HK-2 (cell line): ENCODE measurements around the gene CKB.
"Not testable (repeated sequence)": the region's sequence is repeated elsewhere in the genome, so short reads cannot be mapped to it uniquely, and the experiment has no call there.

Experiments used
- DNase-seq: peaks from one replicate; pipeline ENCODE4 v3.0.0-alpha.2; 2018; ENCODE audit not compliant: unreplicated experiment

CKB gene

GRCh38 chr14:103512180-103512579 lies 10.4 kb downstream of the CKB start:
- DNase-seq: not testable (repeated sequence)

- no peak for DNase-seq
These were observed 11.6 kb downstream of the CKB start for GRCh38 chr14:103510724-103511693.

GRCh38 chr14:103509864-103510723 lies 12.5 kb downstream of the CKB start:
- no peak for DNase-seq

GRCh38 chr14:103508521-103509329 lies 13.9 kb downstream of the CKB start:
- no peak for DNase-seq

- DNase-seq: no peak
These were observed 14.9 kb downstream of the CKB start for GRCh38 chr14:103507751-103508150.

- DNase-seq: no peak
These were observed 17.6 kb downstream of the CKB start for GRCh38 chr14:103504991-103505565.

- no peak for DNase-seq
These were observed 19.3 kb downstream of the CKB start for GRCh38 chr14:103503296-103503695.

GRCh38 chr14:103502877-103503276 lies 19.8 kb downstream of the CKB start:
- DNase-seq: no peak

- DNase-seq: no peak
These were observed 20.5 kb downstream of the CKB start for GRCh38 chr14:103501921-103502669.

GRCh38 chr14:103501041-103501870 lies 21.4 kb downstream of the CKB start:
- DNase-seq: no peak

- peak; percentile 71 for DNase-seq
These were observed 22.3 kb downstream of the CKB start for GRCh38 chr14:103500148-103500990.

GRCh38 chr14:103499709-103500108 lies 22.9 kb downstream of the CKB start:
- DNase-seq: no peak

GRCh38 chr14:103496776-103497175 lies 25.9 kb downstream of the CKB start:
- no peak for DNase-seq

GRCh38 chr14:103495854-103496253 lies 26.8 kb downstream of the CKB start:
- no peak for DNase-seq

- DNase-seq: no peak
These were observed 30.3 kb downstream of the CKB start for GRCh38 chr14:103492156-103492925.

- no peak for DNase-seq
These were observed 30.9 kb downstream of the CKB start for GRCh38 chr14:103491691-103492090.

- no peak for DNase-seq
These were observed 33.0 kb downstream of the CKB start for GRCh38 chr14:103489621-103490020.

- no peak for DNase-seq
These were observed 33.7 kb downstream of the CKB start for GRCh38 chr14:103488960-103489359.
